ENCODE data around the gene CDH15.

Gene CDH15

DNA sequence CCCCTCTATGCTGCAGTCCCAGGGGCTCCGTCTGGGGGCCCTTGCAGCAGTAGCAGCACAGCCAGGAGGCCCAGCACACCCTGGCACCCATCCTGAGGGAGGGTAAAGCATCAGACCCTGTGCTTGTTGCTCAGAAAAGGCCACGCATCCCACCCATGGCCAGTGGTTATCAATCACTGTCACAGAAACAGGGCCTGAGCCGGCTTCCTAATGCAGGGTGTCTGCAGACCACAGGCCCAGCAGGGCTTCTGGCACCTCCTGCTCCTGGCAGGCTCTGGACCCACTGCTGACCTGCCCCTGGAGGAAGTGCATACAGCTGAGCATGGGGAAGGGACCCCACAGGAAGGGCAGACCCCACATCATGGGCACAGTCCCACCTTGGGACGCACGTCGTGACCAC is 26.9 kb upstream of the CDH15 start:
- in situ Hi-C loops (cut with MboI; ENCODE audit: low pct_unique_long_range_greater_than_20kb, low sequenced_read_pairs, unreplicated experiment) = no loop called here
- TF ChIP-seq, protein P1, sequence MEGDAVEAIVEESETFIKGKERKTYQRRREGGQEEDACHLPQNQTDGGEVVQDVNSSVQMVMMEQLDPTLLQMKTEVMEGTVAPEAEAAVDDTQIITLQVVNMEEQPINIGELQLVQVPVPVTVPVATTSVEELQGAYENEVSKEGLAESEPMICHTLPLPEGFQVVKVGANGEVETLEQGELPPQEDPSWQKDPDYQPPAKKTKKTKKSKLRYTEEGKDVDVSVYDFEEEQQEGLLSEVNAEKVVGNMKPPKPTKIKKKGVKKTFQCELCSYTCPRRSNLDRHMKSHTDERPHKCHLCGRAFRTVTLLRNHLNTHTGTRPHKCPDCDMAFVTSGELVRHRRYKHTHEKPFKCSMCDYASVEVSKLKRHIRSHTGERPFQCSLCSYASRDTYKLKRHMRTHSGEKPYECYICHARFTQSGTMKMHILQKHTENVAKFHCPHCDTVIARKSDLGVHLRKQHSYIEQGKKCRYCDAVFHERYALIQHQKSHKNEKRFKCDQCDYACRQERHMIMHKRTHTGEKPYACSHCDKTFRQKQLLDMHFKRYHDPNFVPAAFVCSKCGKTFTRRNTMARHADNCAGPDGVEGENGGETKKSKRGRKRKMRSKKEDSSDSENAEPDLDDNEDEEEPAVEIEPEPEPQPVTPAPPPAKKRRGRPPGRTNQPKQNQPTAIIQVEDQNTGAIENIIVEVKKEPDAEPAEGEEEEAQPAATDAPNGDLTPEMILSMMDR (IDR thresholded peaks at IDR 0.05; ENCODE audit: extremely low read depth, insufficient read depth, missing control alignments) = no peak
- DNase-seq (ENCODE audit: low spot score) = no peak

DNA sequence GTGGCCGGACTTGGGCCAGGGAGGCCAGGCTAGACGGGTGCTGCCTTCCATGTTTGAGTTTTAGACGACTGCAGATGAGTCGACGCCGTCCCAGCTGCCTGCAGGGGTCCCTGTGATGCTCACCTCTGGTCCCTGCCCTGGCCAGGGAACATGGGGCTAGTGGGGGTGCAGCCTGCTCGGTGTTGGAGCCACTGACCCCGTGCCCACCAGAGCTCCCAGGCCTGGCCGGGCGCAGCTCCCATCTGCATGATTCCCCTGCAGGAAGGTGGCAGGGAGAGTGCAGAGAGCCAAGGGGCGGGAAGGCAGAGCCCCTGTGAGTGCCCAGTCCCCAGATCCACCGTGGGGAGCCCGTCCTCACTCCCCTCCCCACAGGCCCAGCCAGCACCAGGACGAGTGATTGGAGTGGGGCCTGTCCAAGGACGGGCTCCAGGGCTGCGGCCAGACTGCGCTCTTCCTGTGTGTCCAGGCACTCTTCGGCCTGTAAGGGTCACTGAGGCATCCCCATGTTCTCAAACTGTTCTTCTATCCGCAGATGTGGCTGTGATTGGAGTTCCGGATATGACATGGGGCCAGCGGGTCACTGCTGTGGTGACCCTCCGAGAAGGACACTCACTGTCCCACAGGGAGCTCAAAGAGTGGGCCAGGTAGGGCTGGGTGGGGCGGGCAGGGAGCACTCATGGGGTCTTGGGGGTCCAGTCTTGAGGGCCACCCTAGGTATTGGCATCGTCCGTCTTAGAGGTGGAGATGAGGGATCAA is 26.0 kb upstream of the CDH15 start:
- TF ChIP-seq, protein P1 (IDR thresholded peaks at IDR 0.05; ENCODE audit: extremely low read depth, insufficient read depth, missing control alignments) = no peak
- in situ Hi-C loops (cut with MboI; ENCODE audit: low pct_unique_long_range_greater_than_20kb, low sequenced_read_pairs, unreplicated experiment) = no loop called here
- no peak for DNase-seq (ENCODE audit: low spot score)

DNA sequence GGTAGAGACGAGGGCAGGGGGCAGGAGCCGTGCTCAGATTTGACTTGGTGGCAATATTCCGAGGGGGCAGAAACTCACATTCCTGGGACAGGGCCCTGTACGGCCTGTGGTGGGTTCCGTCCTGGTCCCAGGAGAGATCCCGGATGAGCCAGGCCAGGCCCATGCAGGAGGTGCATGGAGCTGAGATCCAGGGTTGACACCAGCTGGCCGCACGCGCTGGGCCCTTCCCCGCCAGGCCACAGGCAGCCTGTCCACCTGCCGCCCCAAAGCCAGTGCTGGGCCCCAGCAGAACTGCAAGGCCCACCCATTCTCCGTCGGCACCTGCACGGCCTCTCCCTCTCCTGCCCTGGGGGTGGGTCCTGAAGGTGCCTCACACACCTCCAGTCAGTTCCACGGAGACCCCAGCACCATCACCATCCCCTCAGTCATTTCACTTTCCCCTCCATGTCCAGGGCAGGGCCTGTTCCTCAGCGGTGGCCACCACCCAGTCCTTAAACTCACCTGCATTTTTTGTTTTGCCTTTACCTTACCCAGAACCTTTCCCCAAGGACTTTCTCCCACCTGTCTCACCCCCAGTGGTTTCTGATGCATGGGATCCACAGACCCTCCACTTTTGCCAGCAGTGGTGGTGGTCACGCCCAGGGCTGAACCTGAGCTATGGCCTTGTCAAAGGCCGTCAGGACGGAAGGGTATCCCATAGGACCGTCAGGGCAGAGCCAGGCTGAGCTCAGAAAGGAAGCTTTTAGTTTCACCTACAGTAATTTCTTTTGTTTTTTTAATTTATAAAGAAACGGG is 25.1 kb upstream of the CDH15 start:
- in situ Hi-C loops (cut with MboI; ENCODE audit: low pct_unique_long_range_greater_than_20kb, low sequenced_read_pairs, unreplicated experiment) = no loop called here
- TF ChIP-seq, protein P1 (IDR thresholded peaks at IDR 0.05; ENCODE audit: extremely low read depth, insufficient read depth, missing control alignments) = no peak

DNA sequence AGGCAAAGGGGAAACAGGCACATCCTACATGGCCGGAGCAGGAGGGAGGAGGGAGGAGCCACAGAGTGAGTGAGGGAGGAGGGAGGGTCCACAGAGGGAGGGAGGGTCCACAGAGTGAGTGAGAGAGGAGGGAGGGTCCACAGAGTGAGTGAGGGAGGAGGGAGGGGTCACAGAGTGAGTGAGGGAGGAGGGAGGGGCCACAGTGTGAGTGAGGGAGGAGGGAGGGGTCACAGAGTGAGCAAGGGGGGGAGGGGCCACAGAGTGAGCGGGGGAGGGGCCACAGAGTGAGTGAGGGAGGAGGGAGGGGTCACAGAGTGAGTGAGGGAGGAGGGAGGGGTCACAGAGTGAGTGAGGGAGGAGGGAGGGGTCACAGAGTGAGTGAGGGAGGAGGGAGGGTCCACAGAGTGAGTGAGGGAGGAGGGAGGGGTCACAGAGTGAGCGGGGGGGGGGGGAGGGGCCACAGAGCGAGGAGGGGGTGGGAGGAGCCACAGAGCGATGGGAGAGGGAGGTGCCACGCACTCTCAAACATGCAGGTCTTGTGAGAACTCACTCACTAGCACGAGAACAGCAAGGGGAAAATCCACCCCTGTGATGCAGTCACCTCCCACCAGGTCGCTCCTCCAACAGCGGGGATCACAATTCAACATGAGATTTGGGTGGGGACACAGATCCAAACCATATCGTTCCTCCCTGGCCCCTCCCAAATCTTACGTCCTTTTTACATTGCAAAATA is 24.3 kb upstream of the CDH15 start:
- TF ChIP-seq, protein P1 (IDR thresholded peaks at IDR 0.05; ENCODE audit: extremely low read depth, insufficient read depth, missing control alignments) = no peak
- in situ Hi-C loops (cut with MboI; ENCODE audit: low pct_unique_long_range_greater_than_20kb, low sequenced_read_pairs, unreplicated experiment) = no loop called here
- no peak for DNase-seq (ENCODE audit: low spot score)

More for the DNA sequence above, 25.1 kb upstream of the CDH15 start:
- no peak for DNase-seq (ENCODE audit: low spot score)

DNA sequence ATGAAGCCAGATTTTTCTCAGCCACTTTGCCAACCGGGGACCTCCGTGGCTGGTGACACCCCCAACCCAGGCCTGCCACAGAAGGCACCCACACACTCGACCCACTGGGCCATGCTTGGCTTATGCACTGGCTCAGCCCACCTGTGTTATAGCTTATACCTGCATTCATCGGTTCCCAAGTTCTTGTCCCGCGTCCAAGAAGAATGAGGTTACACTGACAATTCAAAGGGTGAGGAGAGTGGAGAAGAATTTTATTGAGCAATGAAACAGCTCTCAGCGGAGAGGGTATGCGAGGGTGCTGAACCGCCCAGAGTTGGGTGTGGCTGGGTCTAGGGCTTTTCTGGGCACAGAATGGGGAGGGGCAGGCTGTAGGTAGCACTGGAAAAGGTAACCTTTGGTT is 22.2 kb upstream of the CDH15 start:
- in situ Hi-C loops (cut with MboI; ENCODE audit: low pct_unique_long_range_greater_than_20kb, low sequenced_read_pairs, unreplicated experiment) = no loop called here
- DNase-seq (ENCODE audit: low spot score) = no peak
- TF ChIP-seq, protein P1 (IDR thresholded peaks at IDR 0.05; ENCODE audit: extremely low read depth, insufficient read depth, missing control alignments) = no peak

DNA sequence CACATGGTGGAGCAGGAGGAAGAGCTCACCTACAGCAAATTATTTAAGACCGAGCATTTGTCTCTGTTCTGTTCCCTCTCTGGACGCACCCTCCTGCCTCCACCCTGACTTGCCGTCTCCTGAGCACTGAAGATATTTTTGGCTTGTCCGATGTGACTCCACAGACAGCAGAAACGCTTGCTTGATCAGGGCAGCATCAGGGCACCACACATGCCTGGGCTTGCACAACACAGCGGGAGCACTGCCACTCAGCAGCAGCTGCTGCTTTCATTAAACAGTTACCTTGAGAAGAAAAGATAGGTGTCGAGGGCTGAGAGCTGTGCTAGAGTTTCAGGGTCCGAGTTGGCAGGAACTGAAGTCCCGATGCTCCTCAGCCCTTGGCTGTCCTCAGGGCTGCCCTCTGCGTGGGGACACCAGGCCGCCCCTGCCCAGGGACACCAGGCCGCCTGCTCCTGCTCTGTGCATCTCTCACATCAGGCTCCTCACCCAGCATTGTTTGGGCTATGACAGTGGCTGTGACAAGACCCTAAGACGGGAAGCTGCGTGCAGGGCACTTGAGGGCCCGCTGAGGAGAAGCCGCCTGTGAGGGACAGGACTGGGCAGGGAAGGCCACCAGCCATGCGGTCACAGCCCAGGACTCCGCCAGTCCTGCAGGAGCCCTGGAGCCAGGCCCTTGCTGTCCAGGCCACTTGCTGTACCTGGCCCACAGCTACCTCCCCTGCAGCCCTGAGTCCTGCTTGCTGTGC is 21.3 kb upstream of the CDH15 start:
- DNase-seq (ENCODE audit: low spot score) = no peak
- TF ChIP-seq, protein P1 (IDR thresholded peaks at IDR 0.05; ENCODE audit: extremely low read depth, insufficient read depth, missing control alignments) = no peak
- in situ Hi-C loops (cut with MboI; ENCODE audit: low pct_unique_long_range_greater_than_20kb, low sequenced_read_pairs, unreplicated experiment) = no loop called here

Measured in GM13977 (cell line).